ENCODE data around the gene SPATA24.

DNA sequence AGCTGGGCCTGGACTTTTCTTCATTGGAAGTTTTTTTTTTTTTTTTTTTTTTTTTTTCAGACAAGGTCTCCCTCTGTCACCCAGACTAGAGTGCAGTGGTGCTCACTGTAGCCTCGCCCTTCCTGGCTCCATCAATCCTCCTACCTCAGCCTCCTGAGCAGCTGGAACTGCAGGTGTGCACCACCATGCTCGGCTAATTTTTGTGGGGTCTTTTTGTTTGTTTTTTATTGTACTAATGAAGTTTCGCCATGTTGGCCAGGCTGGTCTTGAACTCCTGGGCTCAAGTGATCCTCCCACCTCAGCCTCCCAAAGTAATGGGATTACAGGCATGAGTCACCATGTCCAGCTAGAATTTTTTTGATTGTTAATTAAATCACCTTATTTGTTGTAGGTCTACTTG lies 31.8 kb upstream of the SPATA24 start:
- no peak for TF ChIP-seq POLR2A (IDR thresholded peaks at IDR 0.05)
- TF ChIP-seq CTCF (IDR thresholded peaks at IDR 0.05 in 8 of 11, conservative IDR thresholded peaks at IDR 0.05 in 3 of 11), result no peak
